Endothelial cell of umbilical vein (primary cell): ENCODE data around the gene UBE4B. TPM values are rescaled to one million over a fixed set of nuclear protein-coding genes. Genes with fewer than 3 reads are reported as not detected.

Experiments
- BruUV-seq: library from RNA; stranded (reverse); fragments of 400-500 nt; replicated peaks from 2 replicates; lab custom pipeline; 2021; lab: Mats Ljungman, UMichigan
- CTCF ChIA-PET: fragments of 300-600, 350-600 bp; sonication (Branson Sonifier 250); formaldehyde crosslinking; loops from one replicate; lab custom pipeline; 2021; ENCODE audit warnings: antibody characterized with exemption, inconsistent platforms; lab: Charles Lee
- POLR2A ChIA-PET: fragments of 300-600, 350-600 bp; sonication (Branson Sonifier 250); formaldehyde crosslinking; loops from one replicate; lab custom pipeline; 2021; ENCODE audit warnings: antibody characterized with exemption, inconsistent platforms; lab: Charles Lee
- DNase-seq: peaks from one replicate; pipeline ENCODE4 v3.0.0-alpha.2; 2011; ENCODE audit warnings: low read depth, low spot score
- FAIRE-seq: peaks from 2 replicates; lab custom pipeline; 2011; peaks lifted over from hg19 to GRCh38; lab: Jason Lieb, UNC
- H2AFZ ChIP-seq: 2 replicates; pipeline ENCODE4 v1.6.0; 2012; ENCODE audit warnings: low read depth, low read length, control low read depth, inconsistent platforms
- H3K27ac ChIP-seq: 2 replicates; pipeline ENCODE4 v1.5.1; 2011; ENCODE audit warnings: low read depth, mild to moderate bottlenecking, control low read depth, low read length, moderate library complexity; ENCODE audit not compliant: insufficient read depth
- H3K27me3 ChIP-seq, 2 experiments: 2 replicates each; pipeline versions ENCODE4 v1.6.0 to v1.6.1; 2011; ENCODE audit warnings: low read length in 2 of 2, mixed read lengths in 1 of 2; ENCODE audit not compliant: control insufficient read depth in 2 of 2, insufficient read depth in 2 of 2
- H3K36me3 ChIP-seq, 2 experiments: 2 replicates in 1 of 2; 3 replicates in 1 of 2; pipeline ENCODE4 v1.5.1; 2011; ENCODE audit warnings: low read length in 2 of 2, mild to moderate bottlenecking in 1 of 2, moderate library complexity in 1 of 2; ENCODE audit not compliant: control insufficient read depth in 2 of 2, insufficient read depth in 2 of 2; ENCODE audit errors: extremely low read depth in 1 of 2
- H3K4me1 ChIP-seq: 3 replicates; pipeline ENCODE4 v1.5.1; 2011; ENCODE audit warnings: mild to moderate bottlenecking, low read length; ENCODE audit not compliant: control insufficient read depth, insufficient read depth; ENCODE audit errors: extremely low read depth
- H3K4me2 ChIP-seq: 2 replicates; pipeline ENCODE4 v1.6.1; 2011; ENCODE audit warnings: low read length, control low read depth, mixed read lengths; ENCODE audit not compliant: insufficient read depth
- H3K4me3 ChIP-seq, 3 experiments: fragments of 200-600 bp in 1 of 3; sonication (generic), shearing (Covaris generic) in 1 of 3; replicated peaks in 1 of 3; 2 replicates each; pipeline ENCODE4 v1.5.1; 2011 to 2016; ENCODE audit warnings: control low read depth in 3 of 3, low read length in 3 of 3, mild to moderate bottlenecking in 2 of 3, inconsistent platforms in 1 of 3, low read depth in 1 of 3, moderate library complexity in 1 of 3; ENCODE audit not compliant: insufficient read depth in 1 of 3
- H3K79me2 ChIP-seq: 2 replicates; pipeline ENCODE4 v1.6.0; 2012; ENCODE audit warnings: low read length, inconsistent platforms; ENCODE audit not compliant: control insufficient read depth, insufficient read depth
- H3K9ac ChIP-seq: replicated peaks from 2 replicates; pipeline ENCODE3; 2011; ENCODE audit warnings: low read length, control low read depth; ENCODE audit not compliant: insufficient read depth; ENCODE audit errors: extremely low read depth
- H3K9me1 ChIP-seq: replicated peaks from 3 replicates; pipeline ENCODE4 v1.6.0; 2011; ENCODE audit warnings: mild to moderate bottlenecking, low read length; ENCODE audit not compliant: control insufficient read depth, insufficient read depth; ENCODE audit errors: extremely low read depth
- H3K9me3 ChIP-seq: replicated peaks from 2 replicates; pipeline ENCODE4 v1.5.1; 2012; ENCODE audit warnings: low read length, inconsistent platforms; ENCODE audit not compliant: control insufficient read depth, insufficient read depth
- H4K20me1 ChIP-seq: replicated peaks from 2 replicates; pipeline ENCODE3; 2011; ENCODE audit warnings: mild to moderate bottlenecking, low read length; ENCODE audit not compliant: control insufficient read depth, insufficient read depth; ENCODE audit errors: extremely low read depth
- EZH2 ChIP-seq: IDR thresholded peaks from 2 replicates; pipeline ENCODE4 v1.6.1; 2012; ENCODE audit warnings: borderline replicate concordance, low read depth, mild to moderate bottlenecking, moderate library complexity, low read length, inconsistent platforms; ENCODE audit not compliant: severe bottlenecking
- FOS ChIP-seq: IDR thresholded peaks from 2 replicates; pipeline ENCODE4 v1.6.1; 2011; ENCODE audit warnings: mild to moderate bottlenecking, low read length, moderate library complexity, borderline replicate concordance; ENCODE audit not compliant: insufficient read depth
- GATA2 ChIP-seq: IDR thresholded peaks from 2 replicates; pipeline ENCODE4 v1.7.0; 2011; ENCODE audit warnings: low read depth, mild to moderate bottlenecking, moderate library complexity, mixed read lengths, low read length; ENCODE audit not compliant: insufficient read length, insufficient read depth
- JUN ChIP-seq: IDR thresholded peaks from 2 replicates; pipeline ENCODE4 v1.6.1; 2011; ENCODE audit warnings: borderline replicate concordance, low read depth; ENCODE audit not compliant: insufficient read length, insufficient read depth
- MYC ChIP-seq: IDR thresholded peaks from one replicate; pipeline ENCODE4 v1.6.1; 2011; ENCODE audit warnings: mild to moderate bottlenecking, low read depth, low read length
- POLR2A ChIP-seq: IDR thresholded peaks from 2 replicates; pipeline ENCODE4 v1.6.1; 2012; ENCODE audit warnings: low read depth, mild to moderate bottlenecking, control low read depth, low read length
- POLR2AphosphoS5 ChIP-seq: IDR thresholded peaks from 2 replicates; pipeline ENCODE4 v1.6.1; 2012; ENCODE audit warnings: low read depth, mild to moderate bottlenecking, control low read depth, low read length, moderate library complexity; ENCODE audit not compliant: insufficient read depth
- dilution Hi-C: fragments of 300-500 bp; cut with MboI; formaldehyde crosslinking; loops from one replicate; pipeline ENCODE4 v1.15.0; 2019; ENCODE audit warnings: low sequenced_read_pairs; ENCODE audit not compliant: extremely low pct_ligation_motif_present
- intact Hi-C: fragments of 100-400 bp; cut with micrococcal nuclease; formaldehyde crosslinking; loops from one replicate; pipeline ENCODE4 v1.10.0; 2022
- polyA plus RNA-seq, 4 experiments: library from polyadenylated mRNA; depleted of rRNA in 3 of 4; stranded (reverse) in 3 of 4; unstranded in 1 of 4; fragments of >200 nt; gene quantifications; 2 replicates each; pipeline versions ENCODE4 v1.2.1 to v1.2.3, GENCODE V29; 2011 to 2012; ENCODE audit warnings: missing spikeins in 1 of 4
- total RNA-seq: library from RNA; stranded (reverse); gene quantifications from 2 replicates; pipeline ENCODE4 v1.2.3, GENCODE V29; 2021
- TF ChIP-seq, protein P1 (sequence below): IDR thresholded peaks from 2 replicates; pipeline ENCODE4 v1.6.1; 2011; ENCODE audit not compliant: insufficient read depth, insufficient read length
- TF ChIP-seq, protein P2 (sequence below), 2 donors: IDR thresholded peaks; 1 replicate in 1 of 2; 2 replicates in 1 of 2; pipeline ENCODE4 v1.5.1; 2011; ENCODE audit warnings: low read length in 2 of 2, mild to moderate bottlenecking in 2 of 2, moderate library complexity in 2 of 2, control low read depth in 1 of 2, inconsistent platforms in 1 of 2, low read depth in 1 of 2; ENCODE audit not compliant: insufficient read depth in 1 of 2; ENCODE audit errors: extremely low read depth in 1 of 2

UBE4B gene
- total and polyA plus RNA-seq, 2 donors (not counting 3 experiments of a cell fraction or from before 2014, with no cell fraction given): 17.8 to 54.5 TPM

- dilution Hi-C loops: no loop called here
- H3K9me1 ChIP-seq: no peaks in the 10 kb centered on the region
- H3K79me2 ChIP-seq: peaks cover 6% of the 10 kb centered on the region
- H3K9me3 ChIP-seq: no peaks in the 10 kb centered on the region
- H2AFZ ChIP-seq: no peak overlapping the region
- H4K20me1 ChIP-seq: no peaks in the 10 kb centered on the region
- H3K9ac ChIP-seq: no peak overlapping the region
- intact Hi-C loops: no loop called here
- FAIRE-seq (no peak), DNase-seq (no peak)
- BruUV-seq: no TSS peak
- CTCF ChIA-PET: interaction anchor here (1.1 kb wide), 1 partner anchor 125 kb away, joined by 3 read pairs; no protein-coding TSS in a partner anchor
- H3K4me3 ChIP-seq: no peak overlapping the region
- POLR2A ChIA-PET: no interaction called here
- no peaks in the 10 kb centered on the region for H3K36me3 ChIP-seq
- no peaks in the 10 kb centered on the region for H3K27me3 ChIP-seq
- H3K4me1 ChIP-seq: peaks cover 4% of the 10 kb centered on the region
- H3K4me2 ChIP-seq: no peak overlapping the region
- no peak overlapping the region for H3K27ac ChIP-seq
- TF ChIP-seq GATA2: no peak
- TF ChIP-seq, protein P1, sequence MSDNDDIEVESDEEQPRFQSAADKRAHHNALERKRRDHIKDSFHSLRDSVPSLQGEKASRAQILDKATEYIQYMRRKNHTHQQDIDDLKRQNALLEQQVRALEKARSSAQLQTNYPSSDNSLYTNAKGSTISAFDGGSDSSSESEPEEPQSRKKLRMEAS: no peak
- TF ChIP-seq EZH2: no peak
- TF ChIP-seq POLR2A: no peak
- TF ChIP-seq, protein P2, sequence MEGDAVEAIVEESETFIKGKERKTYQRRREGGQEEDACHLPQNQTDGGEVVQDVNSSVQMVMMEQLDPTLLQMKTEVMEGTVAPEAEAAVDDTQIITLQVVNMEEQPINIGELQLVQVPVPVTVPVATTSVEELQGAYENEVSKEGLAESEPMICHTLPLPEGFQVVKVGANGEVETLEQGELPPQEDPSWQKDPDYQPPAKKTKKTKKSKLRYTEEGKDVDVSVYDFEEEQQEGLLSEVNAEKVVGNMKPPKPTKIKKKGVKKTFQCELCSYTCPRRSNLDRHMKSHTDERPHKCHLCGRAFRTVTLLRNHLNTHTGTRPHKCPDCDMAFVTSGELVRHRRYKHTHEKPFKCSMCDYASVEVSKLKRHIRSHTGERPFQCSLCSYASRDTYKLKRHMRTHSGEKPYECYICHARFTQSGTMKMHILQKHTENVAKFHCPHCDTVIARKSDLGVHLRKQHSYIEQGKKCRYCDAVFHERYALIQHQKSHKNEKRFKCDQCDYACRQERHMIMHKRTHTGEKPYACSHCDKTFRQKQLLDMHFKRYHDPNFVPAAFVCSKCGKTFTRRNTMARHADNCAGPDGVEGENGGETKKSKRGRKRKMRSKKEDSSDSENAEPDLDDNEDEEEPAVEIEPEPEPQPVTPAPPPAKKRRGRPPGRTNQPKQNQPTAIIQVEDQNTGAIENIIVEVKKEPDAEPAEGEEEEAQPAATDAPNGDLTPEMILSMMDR (IDR thresholded peaks at IDR 0.05; ENCODE audit: extremely low read depth in 1 of 2, insufficient read depth in 1 of 2, low read depth in 1 of 2, low read length in 2 of 2): no peak
- no peak for TF ChIP-seq POLR2AphosphoS5
- TF ChIP-seq FOS: no peak
- no peak for TF ChIP-seq MYC
- TF ChIP-seq JUN: no peak
These were observed 42.3 kb downstream of the UBE4B start for GRCh38 chr1:10074852-10075730.
